GM19099 (cell line): ENCODE data around the gene ATXN7L1.

ENCODE experiments used
- POLR2A ChIP-seq: IDR thresholded peaks from 3 replicates; pipeline ENCODE4 v1.6.1; 2011; ENCODE audit warnings: low read depth; ENCODE audit not compliant: insufficient read length; ENCODE audit errors: extremely low read depth

The ATXN7L1 gene

DNA sequence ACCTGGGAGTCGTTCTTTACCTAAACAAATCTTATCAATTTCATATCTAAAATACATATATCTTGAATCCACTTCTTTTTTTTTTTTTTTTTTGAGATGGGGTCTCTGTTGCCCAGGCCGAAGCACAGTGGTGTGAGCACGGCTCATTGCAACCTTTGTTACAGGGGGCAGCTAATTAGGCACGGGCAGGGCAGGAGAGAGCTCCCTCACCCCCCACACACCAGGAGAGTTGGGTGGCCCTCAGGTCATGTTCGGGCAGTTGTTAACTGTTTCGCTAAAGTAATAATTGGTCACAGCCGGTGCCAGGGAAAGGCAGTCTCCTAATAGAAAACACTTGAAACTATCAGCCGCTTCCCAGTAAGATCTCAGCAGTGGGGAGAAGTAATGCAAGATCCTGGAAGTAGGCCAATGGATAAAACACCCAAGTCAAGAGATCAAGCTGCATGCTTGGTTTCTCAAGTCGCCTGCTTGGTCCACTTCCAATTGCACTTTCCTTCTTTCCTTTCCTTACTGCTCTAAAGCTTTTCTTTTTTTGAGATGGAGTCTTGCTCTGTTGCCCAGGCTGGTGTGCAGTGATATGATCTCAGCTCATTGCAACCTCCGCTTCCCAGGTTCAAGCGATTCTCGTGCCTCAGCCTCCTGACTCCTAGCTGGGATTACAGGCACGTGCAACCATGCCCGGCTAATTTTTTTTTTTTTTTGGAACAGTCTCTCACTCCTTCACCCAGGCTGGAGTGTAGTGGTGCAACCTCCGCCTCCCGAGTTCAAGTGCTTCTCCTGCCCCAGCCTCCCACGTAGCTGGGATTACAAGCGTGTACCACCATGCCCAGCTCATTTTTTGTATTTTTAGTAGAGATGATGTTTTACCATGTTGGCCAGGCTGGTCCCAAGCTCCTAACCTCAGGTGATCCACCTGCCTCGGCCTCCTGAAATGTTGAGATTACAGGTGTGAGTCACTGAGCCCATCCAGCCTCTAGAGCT is 273.8 kb downstream of the ATXN7L1 start:
- no peak for TF ChIP-seq POLR2A

DNA sequence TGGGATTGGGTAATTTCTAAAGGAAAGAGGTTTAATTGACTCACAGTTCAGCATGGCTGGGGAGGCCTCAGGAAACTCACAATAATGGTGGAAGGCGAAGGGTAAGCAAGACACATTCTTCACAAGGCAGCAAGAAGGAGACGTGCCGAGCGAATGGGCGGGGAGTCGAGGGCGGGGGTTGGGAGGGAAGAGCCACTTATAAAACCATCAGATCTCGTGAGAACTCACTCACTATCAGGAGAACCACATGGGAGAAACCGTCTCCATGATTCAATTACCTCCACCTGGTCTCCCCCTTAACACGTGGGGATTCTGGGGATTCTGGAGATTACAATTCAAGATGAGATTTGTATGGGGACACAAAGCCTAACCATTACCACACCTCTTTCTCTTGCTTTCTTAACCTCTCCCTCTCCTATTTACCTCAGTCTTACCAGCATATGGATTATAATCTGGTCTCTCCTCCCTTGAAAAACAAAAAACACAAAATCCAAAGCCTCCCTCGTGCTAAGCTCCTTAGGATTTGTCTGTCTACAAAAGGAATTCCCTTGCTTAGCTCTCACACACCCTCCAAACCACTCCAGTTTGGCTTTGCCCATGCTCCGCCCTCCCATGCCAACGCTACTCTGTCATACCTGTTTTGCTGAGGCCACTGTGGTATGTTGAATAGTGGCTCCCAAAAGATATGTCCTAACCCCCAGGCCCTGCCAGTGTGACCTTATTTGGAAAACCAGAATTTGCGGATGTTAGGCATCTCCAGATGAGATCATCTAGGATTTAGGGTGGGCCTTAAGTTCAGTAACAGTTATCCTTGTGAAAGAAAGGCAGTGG is 275.5 kb downstream of the ATXN7L1 start:
- no peak for TF ChIP-seq POLR2A

DNA sequence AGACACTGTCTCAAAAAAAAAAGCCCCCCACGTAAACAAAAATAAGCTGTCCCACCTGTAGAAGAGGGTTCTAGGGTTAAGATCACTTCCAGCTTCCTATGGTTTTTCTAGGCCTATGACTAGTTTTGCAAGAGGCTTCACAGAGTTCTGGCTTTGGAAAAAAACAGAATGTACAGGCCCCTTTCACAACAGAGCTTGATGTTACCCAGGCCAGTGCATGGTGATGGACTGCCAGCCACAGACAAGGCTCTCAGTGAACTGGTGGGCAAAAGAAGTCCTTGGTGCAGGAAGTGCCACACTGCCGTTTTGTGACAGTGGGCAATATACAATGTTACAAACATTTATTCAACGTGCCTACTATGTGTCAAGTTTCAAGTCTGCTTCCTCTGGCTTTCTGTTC is 276.8 kb downstream of the ATXN7L1 start:
- no peak for TF ChIP-seq POLR2A

DNA sequence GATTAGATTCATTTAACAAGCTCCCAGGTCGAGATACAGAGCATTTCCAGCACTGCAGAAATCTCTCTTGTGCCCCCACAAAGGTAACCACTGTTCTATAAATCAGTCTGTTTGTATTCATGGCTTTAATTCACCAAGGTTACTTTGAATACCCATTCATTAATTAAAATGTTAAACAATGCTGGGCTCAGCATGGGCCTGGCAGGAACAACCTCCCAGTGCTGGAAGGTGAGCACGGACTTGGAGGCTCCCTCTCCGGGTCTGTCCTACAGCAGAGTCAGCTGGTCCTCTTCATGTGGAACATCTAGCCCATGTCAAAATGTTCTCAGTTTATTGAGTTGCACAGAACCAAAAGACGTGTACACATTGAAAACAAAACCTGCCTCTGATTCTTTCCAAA is 279.5 kb downstream of the ATXN7L1 start:
- no peak for TF ChIP-seq POLR2A

DNA sequence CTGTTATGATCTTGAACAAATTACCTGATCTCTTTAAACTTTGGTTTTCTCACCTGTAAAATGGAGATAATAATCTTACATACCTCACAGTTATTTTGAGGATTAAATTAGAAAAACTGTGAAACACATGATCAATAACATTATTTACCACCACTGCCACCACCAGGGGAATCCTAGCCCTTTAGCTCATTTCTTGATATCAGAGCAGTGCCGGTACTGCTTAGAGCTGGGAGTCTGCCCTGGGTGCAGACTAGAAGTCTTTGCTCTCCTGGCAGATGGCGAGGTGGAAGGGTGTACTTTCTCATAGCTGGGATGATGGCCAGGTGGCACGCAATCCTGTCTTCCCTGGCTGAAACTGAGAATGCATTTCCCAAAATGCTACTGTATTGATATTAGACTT is 282.4 kb downstream of the ATXN7L1 start:
- TF ChIP-seq POLR2A = no peak

DNA sequence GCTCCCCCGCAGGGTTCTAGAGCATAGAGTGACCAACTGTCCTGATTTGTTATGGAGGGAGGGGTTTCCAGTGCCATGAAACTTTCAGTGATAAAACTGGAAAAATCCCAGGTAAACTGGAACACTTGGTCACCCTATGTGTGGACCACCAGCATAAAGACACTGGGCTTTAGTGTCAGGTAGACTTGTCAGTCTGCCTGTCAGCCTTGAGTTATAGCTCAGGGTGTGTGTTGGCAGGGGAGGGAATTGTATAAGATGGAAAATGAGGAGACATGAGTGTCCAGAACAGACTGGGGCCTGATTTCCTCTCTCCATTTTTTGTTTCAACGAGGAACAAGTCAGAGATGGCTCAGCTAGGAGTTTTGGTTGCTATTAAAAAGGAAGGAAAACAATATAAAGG is 284.9 kb downstream of the ATXN7L1 start:
- TF ChIP-seq POLR2A = no peak

DNA sequence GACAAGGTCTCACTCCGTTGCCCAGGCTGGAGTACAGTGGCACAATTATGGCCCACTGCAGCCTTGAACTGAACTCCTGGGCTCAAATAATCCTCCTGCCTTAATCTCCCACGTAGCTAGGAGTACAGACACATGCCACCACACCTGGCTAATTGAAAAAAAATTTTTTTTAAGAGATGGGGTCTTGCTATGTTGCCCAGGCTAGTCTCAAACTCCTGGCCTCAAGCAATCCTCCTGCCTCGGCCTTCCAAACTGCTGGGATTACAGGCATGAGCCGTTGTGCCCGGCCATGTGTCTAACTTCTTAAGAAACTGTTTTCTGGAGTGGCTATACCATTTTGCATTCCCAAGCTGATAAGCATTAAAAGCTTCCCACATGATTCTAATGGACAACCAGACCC is 285.6 kb downstream of the ATXN7L1 start:
- no peak for TF ChIP-seq POLR2A

DNA sequence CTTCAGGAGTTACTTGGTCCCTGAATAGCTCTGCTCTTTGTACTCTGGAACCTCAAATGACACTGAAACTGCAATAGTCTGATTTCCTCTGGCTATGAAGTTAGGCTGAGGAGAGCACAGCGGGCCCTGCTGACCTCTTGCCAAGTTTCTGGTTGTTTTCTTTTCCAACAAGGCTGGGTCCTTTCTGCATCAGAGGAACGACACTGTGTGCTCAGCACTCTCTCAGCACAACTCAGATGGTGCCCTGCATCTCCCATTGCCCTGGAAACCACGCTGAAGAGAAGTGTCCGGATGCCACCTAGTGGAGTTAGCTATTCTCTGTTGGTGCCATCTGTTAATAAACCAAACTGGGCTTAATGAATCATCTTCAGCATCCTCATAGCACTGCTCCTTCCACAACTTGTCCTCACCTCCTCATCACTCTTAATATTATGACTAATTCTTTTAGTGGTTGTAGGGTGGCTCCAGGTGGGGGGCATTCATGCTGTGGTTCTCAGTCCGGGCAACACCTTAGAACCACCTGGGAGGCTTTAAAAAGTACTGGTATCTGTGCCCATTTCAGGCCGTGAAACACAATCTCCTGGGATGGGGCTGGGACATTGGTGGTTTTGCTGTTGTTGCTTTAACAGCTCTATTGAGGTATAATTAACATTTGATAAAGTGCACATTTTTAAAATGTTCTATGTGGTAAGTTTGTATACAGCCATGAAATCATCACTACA is 286.9 kb downstream of the ATXN7L1 start:
- TF ChIP-seq POLR2A = no peak

DNA sequence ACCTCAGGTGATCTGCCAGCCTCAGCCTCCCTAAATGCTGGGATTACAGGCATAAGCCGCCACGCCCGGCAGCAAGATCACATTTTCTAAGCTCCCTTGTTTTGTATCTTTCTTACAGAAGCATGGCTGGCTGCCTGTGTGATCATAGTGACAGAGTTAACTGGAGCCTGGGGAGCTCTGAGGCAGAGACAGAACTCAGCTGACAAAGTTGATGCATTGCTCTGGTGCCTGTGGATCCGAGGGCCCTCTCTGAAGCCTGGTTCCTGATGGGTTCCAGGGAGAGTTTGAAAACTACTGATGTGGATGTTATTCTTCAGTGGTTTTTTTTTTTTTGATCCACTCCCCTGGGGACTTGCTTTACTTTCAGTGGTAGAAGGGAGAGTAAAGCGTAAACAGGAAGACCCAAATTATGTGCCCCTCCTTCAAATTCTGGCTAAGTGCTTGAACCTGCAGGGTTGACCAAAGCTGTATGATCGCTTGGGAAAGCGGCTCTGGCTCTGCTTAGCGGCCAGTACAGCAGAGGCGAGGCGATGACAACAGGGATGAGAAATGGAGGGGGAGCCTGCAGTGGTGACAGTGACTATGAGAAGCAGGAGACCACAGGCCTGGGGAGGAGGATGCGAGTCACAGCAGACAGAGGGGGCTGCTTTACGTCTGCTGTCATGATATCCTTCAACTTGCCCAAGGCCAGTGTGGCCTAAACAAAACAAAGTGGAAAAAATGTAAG is 288.3 kb downstream of the ATXN7L1 start:
- TF ChIP-seq POLR2A = no peak

DNA sequence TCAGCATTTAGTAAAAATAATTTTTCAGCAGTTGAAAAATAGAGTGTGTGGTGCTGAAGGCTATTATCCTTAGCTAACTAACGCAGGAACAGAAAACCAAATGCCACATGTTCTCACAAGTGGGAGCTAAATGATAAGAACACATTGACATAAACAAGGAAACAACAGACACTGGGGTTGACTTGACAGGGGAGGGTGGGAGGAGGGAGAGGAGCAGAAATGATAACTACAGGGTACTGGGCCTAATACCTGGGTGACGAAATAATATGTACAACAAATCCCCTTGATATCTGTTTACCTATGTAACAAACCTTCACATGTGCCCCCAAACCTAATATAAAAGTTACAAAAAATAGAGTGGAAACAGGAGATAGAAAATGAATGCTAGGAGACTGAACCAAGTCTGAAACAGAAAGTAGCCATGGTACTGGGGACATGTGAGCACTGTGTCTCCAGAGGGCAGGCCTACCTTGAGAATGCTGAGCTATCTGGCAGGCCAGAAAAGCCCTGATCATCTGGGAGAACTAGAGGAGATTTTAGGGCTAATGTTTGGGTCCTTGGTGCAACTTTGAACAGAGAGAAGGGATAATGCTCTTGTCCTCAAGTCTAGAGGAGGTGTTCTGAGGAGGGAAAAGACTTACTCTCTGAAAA is 290.4 kb downstream of the ATXN7L1 start:
- no peak for TF ChIP-seq POLR2A

DNA sequence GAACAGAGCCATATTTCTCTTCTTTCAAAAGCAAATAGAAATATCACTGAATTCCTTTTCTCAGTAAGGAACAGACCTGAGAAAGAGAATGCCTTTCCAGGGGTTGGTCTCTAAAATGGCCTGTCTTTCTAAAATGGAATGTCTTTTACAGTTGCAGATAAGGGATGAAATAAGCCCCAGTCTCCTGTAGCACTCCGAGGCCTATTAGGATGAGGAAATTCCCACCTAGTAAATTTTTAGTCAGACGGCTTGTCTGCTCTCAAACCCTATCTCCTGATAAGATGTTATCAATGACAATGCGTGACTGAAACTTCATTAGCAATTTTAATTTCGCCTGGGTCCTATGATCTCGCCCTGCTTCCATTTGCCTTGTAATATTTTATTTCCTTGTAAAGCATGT is 292.2 kb downstream of the ATXN7L1 start:
- TF ChIP-seq POLR2A = no peak

DNA sequence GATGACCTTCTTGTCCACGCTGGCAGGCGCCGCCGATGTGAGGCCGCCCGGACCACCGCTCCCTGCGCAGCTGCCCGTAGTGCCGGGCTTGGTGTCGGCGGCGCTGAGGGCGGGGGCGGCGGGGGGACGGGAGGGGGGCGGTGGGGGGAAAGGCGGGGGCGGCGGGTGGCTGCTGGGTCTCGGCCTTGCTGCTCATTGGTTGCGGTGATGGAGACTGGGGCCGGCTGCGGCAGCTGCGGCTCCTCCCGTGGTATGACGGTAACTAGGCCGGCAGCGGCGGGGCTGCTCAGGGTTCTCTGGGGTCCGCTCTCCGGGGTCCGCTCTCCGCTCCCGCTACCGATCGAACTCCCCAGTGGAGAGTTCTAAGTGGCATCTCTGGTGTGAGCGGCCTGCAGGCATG is 293.3 kb downstream of the ATXN7L1 start:
- no peak for TF ChIP-seq POLR2A

DNA sequence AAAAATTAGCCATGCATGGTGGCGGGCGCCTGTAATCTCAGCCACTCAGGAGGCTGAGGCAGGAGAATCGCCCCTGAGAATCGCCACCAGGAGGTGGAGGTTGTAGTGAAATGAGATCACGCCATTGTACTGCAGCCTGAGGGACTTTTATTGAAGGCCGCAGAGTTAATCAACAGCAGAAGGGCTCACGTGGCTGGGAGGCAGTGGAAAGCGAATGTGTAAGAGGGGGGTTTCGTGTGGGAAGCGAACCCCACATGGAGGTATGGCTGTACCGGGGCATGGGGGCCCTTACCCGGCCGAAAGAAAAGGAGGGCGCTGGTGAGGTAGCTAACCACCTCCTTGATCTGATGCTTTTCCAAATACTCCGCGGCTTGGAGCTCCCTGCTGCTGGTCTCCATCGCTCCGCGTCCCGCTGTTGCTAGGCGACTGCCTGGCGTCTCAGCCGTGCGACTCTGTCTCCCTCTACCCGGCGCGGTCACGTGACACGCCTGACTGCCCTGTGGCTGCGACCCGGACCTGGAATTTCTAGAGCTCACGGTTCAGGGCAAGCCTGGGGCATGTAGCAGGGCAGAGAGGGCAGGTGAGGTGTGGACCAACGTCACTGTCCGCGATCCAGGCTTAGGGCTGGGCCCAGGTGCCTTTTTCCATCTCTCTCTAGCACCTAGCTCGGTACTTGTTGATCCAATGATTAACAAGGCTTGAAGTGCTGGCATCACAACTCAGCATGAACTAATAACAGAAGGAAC is 295.2 kb downstream of the ATXN7L1 start, which contains the start of gene EFCAB10:
EFCAB10 (minus strand) TSS at position 428 of the 746 bp plus-strand sequence; CDS start at position 398, 30 bp downstream.
- TF ChIP-seq POLR2A = no peak
